H4 (cell line): Measurements from ENCODE around the gene AGFG1. TPM values are rescaled to one million over a fixed set of nuclear protein-coding genes. Genes with fewer than 3 reads are reported as not detected.
A peak's percentile ranks its signal among the peaks of the same experiment; 100 is the strongest.
"Not testable (repeated sequence)": the region's sequence is repeated elsewhere in the genome, so short reads cannot be mapped to it uniquely, and the experiment has no call there.

Source experiments
- DNase-seq: peaks from one replicate; pipeline ENCODE4 v3.0.0-alpha.2; 2015; ENCODE audit warnings: low spot score
- total RNA-seq: library from RNA; depleted of rRNA; stranded (reverse); fragments of >200 nt; shearing (Covaris generic); gene quantifications from 2 replicates; pipeline ENCODE4 v1.2.3, GENCODE V29; 2014

The AGFG1 gene
- total RNA-seq, 1 experiment from 2014 or later, result 110 TPM

DNA sequence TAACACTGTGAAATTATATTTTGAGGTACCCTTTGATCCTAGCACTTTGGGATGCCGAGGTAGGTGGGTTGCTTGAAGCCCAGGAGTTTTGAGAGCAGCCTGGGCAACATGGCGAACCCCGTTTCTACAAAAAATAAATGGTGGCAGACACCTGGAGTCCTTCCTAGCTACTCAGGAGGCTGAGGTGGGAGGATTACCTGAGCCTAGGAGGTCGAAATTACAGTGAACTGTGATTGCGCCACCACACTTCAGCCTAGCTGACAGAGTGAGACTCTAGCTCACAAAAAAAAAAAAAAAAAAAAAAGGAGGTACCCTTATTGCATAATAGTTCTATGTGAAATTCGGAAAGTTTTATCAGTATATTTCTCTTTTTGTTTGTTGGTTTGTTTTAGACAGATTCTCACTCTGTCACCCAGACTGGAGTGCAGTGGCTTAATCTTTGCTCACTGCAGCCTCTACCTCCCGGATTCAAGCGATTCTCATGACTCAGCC is 67.6 kb downstream of the AGFG1 start:
- DNase-seq, result no peak

DNA sequence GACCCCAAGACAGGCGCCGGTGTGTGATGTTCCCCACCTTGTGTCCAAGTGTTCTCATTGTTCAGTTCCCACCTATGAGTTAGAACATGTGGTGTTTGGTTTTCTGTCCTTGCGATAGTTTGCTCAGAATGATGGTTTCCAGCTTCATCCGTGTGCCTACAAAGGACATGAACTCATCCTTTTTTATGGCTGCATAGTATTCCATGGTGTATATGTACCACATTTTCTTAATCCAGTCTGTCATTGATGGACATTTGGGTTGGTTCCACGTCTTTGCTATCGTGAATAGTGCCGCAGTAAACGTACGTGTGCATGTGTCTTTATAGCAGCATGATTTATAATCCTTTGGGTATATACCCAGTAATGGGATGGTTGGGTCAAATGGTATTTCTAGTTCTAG is 68.4 kb downstream of the AGFG1 start:
- not testable (repeated sequence) for DNase-seq

DNA sequence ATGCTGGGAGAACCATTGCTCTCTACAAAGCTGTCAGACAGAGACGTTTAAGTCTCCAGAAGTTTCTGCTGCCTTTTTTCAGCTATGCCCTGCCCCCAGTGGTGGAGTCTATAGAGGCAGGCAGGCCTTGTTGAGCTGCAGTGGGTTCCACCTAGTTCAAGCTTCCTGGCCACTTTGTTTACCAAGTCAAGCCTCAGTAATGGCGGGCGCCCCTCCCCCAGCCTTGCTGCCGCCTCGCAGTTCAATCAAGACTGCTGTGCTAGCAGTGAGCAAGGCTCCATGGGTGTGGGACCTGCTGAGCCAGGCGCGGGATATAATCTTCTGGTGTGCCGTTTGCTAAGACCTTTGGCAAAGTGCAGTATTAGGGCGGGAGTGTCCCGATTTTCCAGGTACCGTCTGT is 74.0 kb downstream of the AGFG1 start:
- DNase-seq, result peak; percentile 9

DNA sequence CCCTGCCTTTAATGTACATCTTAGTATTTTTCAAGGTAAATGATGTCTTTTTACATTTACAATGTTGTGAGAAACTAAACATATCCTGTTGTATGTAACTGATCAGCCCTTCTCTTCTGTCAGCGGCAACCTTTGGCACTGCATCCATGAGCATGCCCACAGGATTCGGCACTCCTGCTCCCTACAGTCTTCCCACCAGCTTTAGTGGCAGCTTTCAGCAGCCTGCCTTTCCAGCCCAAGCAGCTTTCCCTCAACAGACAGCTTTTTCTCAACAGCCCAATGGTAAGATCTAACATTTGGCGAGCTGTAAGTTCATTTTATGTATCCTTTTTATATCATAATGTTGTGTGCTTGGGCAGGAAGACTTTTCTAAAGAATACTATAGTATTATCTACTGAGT is 79.9 kb downstream of the AGFG1 start:
- no peak for DNase-seq

DNA sequence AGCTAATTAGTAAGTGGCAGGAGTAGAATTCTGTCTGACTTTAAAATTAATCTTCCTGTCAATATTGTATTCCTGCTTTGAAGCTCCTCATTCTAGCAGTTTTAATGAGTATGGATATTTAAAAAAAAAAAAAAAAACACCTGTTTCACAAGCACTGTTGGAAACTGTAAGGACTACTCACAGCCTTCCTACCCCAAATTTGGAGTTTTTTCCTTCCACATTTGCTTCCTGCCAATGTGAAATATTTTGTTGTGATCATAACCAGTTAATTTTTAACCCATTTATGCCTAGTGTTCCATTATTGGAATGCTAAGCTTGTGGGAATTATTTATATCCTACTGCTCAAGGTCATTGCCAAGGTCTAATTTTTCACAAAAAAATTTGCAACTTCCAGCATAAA is 90.6 kb downstream of the AGFG1 start:
- no peak for DNase-seq

DNA sequence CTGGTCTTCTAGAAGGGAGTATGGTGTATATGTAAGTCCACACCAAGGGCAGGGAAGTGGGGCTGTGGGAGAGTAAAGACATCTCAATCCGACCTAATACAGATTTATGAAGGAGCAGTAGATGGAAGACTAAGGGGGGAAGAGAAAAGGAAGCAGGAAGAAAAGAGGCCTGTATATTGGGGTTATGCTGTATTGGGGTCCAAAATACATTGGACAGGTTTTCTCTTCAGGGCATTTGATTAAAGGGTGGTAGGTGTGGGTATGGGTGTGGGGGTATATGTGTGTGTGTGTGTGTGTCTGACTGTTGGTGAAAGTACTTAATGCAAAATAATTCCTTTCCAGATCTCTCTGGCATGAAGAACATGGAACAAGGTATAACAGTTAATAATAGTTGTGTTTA is 93.1 kb downstream of the AGFG1 start:
- DNase-seq, result no peak

DNA sequence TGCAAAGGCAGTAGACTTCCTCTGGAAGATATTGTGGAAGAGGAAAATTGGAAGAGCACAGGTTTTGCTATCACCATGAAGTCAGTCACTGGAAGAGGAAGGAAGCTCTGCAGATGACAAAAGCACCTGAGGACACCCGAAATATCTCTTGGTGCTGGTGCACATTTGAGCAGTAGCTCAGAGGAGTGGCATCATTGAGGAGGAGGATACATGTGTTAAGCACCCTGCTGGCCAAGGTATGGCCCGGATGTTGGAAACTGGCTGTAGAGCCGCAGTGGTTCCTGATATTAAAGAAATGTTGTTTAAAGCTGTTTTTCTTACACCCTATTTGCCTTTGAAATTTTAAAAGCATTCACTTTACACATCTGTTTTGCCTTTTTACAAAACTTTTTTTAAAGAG is 94.1 kb downstream of the AGFG1 start:
- no peak for DNase-seq

DNA sequence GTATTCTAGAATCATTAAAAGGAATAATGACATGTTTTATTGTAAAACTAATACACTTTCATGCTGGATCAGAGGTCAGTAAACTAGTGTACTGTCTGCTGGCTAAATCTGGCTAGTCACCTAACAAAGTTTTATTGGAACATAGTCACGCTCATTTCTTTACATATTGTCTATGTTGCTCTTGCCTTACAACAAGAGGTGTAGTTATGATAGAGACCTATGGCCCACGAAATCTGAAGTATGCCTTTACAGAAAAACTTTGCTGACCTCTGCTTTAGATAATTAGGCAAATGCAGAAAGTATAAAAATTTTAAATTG is 96.9 kb downstream of the AGFG1 start:
- no peak for DNase-seq

DNA sequence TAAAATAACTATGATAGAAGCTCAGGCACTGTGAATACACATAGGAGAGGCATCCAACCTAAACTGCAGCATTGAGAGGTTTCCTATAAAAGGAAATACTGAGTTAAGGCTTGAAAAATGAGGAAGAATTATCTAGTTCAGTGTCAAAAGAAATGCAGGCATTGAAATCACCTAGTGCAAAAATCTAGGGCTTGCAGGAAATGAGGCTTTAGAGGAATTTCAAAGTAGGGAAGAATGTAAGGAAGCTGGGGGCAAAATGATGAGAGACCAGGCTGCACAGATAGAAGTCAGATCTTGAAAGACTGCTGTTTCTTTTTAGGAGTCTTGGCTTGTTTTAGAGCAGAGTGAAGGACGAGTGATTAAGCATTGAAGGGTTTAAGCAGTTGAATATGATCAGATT is 98.7 kb downstream of the AGFG1 start:
- DNase-seq, result no peak

DNA sequence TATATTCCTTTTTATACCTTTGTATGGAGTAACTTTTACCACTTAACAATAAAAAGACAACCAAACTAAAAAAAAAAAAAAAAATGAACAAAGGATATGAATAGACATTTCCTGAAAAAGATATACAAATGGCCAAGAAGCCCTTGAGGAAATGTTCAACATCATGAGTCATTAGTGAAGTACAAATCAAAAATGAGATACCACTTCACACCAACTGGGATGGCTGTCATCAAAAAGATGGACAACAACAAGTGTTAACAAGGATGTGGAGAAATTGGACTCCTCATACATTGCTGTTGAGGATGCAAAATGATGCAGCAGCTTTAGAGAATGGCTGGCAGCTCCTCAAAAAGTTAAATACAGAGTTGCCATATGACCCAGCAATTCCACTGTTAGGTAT is 104.2 kb downstream of the AGFG1 start:
- no peak for DNase-seq

DNA sequence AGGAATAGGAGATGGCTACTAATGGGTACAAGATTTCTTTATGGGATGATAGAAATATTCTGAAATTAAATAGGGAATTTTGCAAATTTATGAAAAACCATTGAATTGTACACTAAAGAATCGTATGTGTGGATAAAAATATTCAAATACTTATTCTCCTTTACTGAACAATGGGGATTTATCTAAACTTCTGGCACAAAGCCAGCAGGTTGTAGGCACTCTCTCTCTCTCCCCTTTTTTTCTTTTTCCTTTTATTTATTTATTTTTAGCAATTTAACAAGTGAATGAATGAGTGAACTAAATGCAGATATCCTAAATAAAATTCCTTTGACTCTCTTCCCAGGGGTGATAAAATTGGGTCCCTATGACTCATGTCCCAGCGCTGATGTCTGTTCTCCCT is 104.9 kb downstream of the AGFG1 start:
- no peak for DNase-seq

DNA sequence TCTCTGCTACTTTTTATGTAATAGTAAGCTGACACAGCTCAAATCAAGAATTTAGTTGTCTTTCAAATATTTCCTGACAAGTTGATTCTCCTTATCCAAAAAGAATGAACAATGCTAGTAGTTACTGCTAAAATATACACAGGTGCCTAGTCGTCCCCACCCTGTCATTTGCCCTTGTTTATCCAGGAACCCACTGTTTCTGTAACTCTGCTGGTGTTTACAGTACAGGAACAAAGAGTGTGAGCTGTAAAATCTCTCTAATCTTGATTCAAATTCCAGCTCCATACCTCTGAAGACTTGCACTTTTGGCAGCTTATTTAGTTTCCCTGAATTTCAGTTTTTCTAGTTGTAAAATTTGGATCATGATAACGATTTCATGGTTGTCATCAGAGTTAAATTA is 105.6 kb downstream of the AGFG1 start:
- DNase-seq, result no peak

DNA sequence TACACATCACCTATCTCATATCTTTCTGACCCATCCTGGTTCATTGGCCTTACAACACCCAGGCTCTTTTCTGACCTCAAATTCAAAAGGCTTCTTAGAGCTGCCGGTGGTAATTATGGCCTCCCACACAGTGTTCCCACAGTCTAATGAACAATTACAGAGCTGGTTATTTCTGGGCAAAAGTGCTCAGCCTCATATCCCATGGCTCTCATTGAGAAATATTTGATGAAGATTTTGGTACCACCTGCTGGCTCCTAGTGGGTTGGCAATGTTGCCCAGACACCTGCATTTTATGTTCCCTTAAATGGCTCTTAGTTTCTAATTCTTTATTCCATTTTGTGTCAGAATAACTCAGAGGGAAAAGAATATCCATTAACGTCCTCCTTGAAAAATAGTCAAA is 106.7 kb downstream of the AGFG1 start:
- no peak for DNase-seq

DNA sequence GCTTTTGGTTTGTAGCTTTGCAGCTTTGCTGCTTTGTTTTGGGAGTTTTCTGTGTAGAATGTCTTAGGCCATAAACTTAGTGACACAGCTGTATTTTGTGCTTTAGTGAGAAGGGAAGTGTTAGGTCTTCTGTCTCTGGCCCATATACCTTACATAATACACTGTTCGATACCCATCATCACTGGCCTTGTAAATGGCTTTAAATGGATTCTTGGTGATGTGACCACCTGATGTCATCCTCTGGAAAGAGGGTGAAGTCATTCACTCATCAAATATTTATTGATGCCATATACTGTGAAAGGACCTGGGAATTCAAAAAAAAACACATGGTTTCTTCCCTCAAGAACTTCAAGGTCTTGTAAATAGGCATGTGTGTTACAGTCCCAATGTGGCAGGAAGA is 107.8 kb downstream of the AGFG1 start:
- no peak for DNase-seq

DNA sequence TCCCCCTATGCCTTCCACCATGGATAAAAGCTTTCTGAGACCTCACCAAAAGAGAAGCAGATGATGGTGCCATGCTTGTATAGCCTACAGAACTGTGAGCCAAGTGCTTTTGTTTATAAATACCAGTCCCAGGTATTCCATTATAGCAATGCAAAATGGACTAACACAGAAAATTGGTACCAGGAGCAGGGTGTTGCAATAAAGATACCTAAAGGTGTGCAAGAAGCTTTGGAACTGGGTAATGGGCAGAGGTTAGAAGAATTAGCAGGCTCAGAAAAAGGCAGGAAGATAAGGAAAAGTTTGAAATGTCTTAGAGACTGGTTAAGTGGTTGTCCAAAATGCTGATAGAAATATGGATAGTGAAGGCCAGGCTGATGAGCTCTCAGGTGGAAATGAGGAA is 110.4 kb downstream of the AGFG1 start:
- no peak for DNase-seq

DNA sequence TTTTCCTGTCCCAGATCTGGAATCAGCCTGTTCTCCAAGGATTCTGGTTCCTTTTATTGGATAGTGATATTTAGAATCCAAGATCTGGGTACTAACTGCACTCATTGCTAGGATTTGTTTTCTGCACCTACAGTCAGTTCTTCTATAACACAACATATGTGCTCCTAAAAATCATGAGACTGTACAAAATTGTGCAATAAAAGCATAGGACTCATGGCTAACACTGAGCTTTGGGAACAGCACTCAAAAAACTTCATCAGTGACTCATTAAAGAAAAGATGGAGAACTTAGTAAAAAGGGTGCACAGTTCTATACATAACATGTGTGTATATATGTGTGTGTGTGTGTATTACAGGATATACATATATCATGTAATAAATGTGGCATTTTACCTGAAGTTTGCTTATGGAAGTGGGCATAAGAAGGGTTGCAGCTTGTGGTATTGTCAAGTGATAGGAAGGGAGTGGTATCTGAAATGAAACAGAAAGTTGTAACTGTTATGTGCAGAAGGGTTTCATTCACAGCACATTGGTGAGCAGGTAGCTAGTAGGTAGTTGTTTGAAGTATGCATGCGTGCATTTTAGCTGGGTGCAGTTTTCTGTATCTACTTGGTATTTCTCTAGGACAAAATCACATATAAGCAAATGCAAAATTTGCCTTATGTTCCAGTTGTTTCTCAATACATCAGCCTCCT is 120.9 kb downstream of the AGFG1 start:
- DNase-seq, result no peak

DNA sequence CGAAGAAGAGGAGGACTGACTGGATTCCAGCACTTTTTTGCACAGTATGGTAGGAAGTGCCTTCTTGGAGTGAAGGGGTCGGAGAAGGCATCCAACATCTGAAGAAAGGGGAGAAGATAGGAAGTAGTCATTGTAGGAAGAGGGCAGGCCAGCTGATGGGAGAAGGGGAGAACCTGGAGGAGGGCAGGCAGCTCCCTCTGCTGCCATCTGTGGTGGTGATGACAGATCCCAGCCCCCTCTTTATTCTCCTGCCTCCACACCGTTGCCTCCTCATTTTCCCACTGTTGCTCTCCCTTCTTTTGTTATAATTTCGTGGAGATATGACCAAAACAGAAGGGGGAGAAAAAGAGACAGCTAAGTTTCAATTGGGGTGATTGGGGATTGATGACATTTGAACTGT is 123.8 kb downstream of the AGFG1 start:
- no peak for DNase-seq

DNA sequence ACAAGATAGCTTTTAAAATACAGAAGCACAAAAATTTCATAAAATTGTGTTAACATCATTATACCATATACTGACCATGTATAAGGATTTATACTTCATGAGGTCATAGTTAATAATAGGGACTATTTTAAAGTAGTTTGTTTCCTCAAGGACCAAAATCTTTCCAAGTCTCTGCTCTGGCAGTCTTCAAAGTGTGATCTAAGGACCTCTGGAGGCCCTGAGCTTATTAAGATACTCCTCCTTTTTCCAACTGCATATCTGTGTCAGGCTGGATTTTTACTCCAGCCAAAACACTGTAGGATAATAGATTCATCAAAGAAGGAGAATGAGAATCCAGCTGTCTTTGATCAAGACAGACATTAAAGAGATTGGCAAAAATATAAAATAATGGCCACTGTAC is 125.1 kb downstream of the AGFG1 start:
- DNase-seq, result no peak

DNA sequence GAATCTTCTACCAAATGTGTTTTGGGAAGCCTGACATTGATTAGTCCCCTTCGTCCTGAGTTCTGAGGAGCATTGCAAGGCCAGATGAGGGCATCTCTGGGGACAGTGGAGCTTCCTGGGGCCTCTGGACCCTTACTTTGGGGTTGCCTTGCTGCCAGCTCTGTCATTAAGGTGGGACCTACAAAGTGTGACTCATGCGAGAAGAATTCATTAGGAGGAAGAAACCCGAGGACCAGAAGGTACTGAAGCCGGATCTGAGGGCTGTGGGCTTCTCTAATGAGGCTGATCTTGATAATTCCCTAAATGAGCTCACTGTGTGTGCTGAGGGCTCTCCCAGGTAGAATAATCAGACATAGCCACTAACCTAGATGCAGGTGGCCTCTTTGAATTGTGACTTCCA is 126.0 kb downstream of the AGFG1 start:
- DNase-seq, result peak; percentile 27

DNA sequence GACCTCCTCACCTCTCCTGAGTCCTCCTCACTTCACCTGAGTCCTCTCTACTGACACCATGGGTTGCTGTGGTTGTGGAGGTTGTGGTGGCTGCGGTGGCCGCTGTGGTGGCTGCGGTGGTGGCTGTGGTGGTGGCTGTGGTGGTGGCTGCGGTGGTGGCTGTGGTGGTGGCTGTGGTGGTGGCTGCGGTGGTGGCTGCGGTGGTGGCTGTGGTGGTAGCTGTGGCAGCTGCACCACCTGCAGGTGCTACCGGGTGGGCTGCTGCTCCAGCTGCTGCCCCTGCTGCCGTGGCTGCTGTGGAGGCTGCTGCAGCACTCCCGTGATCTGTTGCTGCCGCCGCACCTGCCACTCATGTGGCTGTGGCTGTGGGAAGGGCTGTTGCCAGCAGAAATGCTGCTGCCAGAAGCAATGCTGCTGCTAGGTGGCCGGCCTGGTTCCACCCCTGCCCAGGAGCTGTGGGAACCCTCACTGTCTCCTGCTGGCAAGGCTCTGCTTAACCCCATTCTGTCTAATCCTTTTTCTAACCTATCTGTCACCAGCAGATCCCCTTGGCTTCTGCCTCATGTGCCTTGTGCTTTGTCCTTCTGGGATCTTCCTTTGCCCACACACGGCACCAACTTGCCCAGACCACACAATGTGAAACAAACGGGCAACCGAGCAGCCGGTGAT is 127.0 kb downstream of the AGFG1 start, which contains the start of gene SCYGR2:
Gene SCYGR2 (plus strand): TSS at position 59 of the 669 bp plus-strand sequence. CDS start 0 bp downstream, at position 59.
- DNase-seq, result not testable (repeated sequence)

DNA sequence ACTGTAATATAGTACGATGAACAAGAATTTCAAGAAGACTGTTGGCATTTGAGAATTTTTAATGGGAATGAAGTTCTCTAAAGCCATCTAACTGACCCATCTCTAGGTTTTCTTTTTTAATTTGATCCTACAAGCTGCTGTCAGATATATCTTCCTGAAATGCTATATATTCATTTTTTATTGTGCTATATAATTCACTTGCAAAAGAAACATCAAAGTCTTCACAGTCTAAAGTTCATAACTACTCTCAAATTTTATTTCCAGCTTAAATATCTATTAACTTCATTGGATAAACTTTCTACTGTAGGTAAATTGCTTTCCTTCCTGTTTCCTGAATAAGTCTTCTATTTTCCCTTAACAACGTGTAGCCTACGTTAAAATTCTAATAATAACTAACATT is 130.4 kb downstream of the AGFG1 start:
- no peak for DNase-seq

DNA sequence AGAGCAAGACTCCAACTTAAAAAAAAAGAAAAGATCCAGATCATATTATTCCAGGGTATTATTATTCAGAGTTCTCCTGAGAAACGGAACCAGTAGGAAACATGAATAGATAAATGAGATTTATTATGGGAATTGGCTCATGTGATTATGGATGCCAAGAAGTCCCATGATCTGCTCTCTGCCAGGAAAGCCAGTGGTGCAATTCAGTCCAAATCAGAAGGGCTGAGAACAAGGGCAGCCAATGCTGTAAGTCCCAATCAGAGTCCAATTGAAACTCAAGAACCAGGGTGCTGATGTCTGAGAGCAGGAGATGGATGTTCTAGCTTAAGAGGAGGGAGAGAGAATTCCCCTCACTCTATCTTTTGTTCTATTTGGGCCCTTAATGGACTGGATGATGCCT is 134.5 kb downstream of the AGFG1 start:
- DNase-seq, result no peak

DNA sequence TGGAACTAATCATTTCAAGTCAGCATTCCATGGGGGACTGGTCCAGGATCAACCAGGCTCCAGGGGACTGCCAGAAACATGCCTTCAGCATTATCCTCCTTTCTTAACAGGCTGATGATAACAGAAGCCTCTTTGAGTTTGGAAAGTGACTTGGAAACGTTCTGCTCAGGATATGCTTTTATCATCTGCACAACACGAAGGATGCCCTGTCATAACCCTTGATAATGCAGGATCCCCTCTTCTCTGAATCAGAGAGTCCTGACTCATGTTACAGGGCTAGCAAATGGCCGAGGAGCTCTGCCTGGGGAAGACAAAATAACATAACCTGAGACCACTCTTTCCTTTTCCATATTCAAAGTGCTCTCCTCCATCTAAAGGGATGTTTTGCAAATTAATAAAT is 136.0 kb downstream of the AGFG1 start:
- no peak for DNase-seq
